Measurements from ENCODE around the gene ING3. TPM values are rescaled to one million over a fixed set of nuclear protein-coding genes. Genes with fewer than 3 reads are reported as not detected.

ING3 gene
- total and polyA plus RNA-seq, 8 donors = 6.2 to 10.8 (median 7.6) TPM

DNA sequence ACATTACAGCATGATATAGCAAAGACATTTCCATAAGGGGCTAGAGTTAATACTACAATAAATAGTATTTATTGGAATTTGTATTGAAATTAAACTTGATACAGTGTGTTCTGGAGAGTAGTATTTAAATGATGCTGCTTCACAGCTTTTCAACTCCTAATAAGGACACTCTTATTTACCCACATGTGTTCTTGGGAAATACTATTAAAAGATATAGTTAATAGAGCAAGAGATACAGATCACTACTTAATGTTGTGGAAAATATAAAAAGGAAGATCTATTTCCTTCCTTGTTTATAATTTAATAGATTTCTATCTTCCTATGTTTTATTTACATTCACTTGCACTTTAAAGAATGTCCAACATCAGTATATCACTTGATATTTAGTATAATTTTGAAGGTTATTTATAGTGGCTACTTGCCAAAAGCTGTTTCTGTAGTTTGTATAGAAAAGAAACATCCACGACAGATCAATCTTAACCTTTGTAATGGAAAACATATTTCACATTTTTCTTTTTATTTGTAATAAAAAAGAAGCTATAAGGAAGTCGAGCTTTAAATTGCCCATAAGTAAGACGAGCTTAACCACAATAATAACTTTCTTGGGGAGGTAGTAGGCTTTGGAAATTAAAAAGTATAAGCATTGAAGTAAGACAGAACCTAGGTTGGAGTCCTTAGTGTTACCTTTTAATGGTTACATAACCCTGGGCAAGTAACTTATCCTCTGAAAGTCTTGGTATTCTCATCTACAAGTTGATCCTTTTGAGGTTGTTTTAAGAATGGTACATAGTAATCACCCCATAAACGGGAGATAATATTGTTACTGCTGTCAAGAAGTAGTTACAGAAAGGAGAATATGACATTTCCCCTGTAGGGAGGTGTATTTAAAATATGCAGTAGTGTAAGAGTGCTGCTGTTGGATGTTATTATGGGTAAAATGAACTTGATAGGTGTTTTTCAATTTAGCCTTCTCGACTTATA lies 70.7 kb downstream of the ING3 start:
- no peak overlapping the region for H3K4me3 ChIP-seq
- DNase-seq (no peak), FAIRE-seq (no peak), ATAC-seq (no peak)
- 58 to 66% methylated on average over 5 of the region's 5 CpGs for WGBS, 2 donors
- no peaks in the 10 kb centered on the region for H3K36me3 ChIP-seq
- TF ChIP-seq, protein P1, sequence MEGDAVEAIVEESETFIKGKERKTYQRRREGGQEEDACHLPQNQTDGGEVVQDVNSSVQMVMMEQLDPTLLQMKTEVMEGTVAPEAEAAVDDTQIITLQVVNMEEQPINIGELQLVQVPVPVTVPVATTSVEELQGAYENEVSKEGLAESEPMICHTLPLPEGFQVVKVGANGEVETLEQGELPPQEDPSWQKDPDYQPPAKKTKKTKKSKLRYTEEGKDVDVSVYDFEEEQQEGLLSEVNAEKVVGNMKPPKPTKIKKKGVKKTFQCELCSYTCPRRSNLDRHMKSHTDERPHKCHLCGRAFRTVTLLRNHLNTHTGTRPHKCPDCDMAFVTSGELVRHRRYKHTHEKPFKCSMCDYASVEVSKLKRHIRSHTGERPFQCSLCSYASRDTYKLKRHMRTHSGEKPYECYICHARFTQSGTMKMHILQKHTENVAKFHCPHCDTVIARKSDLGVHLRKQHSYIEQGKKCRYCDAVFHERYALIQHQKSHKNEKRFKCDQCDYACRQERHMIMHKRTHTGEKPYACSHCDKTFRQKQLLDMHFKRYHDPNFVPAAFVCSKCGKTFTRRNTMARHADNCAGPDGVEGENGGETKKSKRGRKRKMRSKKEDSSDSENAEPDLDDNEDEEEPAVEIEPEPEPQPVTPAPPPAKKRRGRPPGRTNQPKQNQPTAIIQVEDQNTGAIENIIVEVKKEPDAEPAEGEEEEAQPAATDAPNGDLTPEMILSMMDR (IDR thresholded peaks at IDR 0.05) = no peak
- no peaks in the 10 kb centered on the region for H3K4me1 ChIP-seq
- H3K27ac ChIP-seq = no peak overlapping the region
- intact Hi-C loops (cut with DNase I) = no loop called here
- no peaks in the 10 kb centered on the region for H3K9me3 ChIP-seq
- H3K27me3 ChIP-seq = no peaks in the 10 kb centered on the region

DNA sequence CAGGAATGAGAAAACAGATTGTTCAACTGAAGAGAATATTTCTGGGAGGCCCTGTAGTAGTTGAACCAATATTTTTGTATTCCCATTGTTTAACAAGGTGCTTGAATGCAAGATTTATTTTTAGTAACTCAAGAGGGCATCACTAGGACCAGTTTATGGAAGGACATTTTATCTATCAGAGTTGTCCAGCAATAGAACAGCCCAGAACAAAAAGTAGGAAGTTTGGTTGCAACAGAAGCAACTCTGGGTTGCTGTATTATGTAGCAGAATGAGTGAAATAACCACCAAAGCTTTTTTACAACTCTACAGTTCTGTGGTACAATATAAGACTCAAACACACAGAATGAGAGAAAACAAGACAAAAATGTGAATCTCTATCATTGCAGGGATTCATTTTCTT lies 72.6 kb downstream of the ING3 start:
- no peak for ATAC-seq

DNA sequence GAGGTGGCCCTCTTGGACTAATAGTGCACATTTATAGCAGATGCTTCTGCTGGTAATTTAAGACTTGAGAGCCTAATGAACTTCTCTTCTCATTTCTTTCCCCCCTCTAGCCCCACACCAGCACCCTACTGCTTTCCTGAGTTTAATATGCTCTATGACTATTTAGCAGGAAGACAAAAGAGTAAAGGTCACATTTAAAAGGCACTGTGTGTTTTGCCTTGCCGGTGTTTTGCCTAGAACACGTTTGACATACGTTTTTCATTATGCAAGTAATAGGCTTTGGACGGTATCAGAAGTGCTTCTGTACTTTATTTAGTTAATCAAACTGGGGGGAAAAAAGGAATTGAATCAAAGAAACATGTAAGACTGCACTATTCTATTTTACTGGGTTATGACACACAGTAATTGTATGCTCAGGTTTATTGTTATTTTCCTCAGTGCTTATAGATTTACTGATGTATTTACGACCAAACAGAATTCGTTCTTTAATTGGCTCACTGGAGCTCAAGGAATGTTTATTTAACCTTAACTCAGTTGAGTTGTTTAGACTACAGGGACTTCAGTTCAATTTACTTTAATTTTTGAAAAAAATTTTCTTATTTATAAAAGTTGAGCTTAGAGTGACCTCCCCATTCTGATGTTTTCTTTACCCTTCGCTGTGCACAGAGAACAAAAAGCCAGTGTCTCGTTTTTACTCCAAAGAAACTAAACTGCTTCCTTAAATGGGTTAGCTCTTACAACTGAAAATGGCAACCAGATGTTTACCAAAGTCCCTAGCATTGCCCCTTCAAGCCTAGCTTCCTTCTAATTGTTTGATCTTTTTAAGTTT lies 73.3 kb downstream of the ING3 start:
- TF ChIP-seq, protein P1 (IDR thresholded peaks at IDR 0.05) = no peak
- no peak for DNase-seq
- FAIRE-seq = no peak
- intact Hi-C loops (cut with DNase I) = no loop called here
- no peaks in the 10 kb centered on the region for H3K36me3 ChIP-seq
- no peak overlapping the region for H3K4me3 ChIP-seq
- no peak for ATAC-seq
- H3K27ac ChIP-seq = no peak overlapping the region
- no peaks in the 10 kb centered on the region for H3K4me1 ChIP-seq
- 41 to 54% methylated on average over 8 of the region's 8 CpGs for WGBS, 2 donors
- no peaks in the 10 kb centered on the region for H3K27me3 ChIP-seq
- no peaks in the 10 kb centered on the region for H3K9me3 ChIP-seq

More for the DNA sequence above, 72.6 kb downstream of the ING3 start:
- Histone ChIP-seq H3K4me1 (no peaks in the 10 kb centered on the region), H3K36me3 (no peaks in the 10 kb centered on the region), H3K27ac (no peak overlapping the region), H3K4me3 (no peak overlapping the region), H3K27me3 (no peaks in the 10 kb centered on the region), H3K9me3 (no peaks in the 10 kb centered on the region)
- FAIRE-seq (no peak), DNase-seq (no peak)
- intact Hi-C loops (cut with DNase I) = no loop called here
- TF ChIP-seq, protein P1 (IDR thresholded peaks at IDR 0.05) = no peak

DNA sequence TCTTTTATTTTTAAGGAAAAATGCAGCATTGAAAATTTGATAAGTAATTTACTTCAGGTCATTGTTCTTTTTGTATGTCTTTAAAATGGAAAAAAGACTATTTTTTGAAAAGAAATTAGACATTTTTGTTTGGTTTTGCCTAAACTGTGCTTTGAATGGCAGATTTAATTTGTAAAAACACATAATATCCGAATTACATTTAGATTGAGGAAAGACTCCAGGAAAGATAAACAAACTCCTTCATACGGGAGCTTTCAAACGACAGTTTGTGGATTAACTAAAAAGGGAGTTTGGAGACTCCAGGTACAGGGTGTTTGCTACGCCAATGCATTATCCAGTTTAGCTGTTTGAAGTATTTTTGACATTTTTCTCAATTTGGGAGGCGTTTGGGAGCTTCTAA lies 74.0 kb downstream of the ING3 start:
- Histone ChIP-seq H3K36me3 (no peaks in the 10 kb centered on the region), H3K4me3 (no peak overlapping the region), H3K4me1 (no peaks in the 10 kb centered on the region), H3K27me3 (no peaks in the 10 kb centered on the region), H3K27ac (no peak overlapping the region), H3K9me3 (no peaks in the 10 kb centered on the region)
- 29 to 43% methylated on average over 5 of the region's 5 CpGs for WGBS, 2 donors
- ATAC-seq (no peak), DNase-seq (no peak), FAIRE-seq (no peak)
- intact Hi-C loops (cut with DNase I) = no loop called here
- TF ChIP-seq, protein P1 (IDR thresholded peaks at IDR 0.05) = no peak
